ENCODE results near the gene CALML5. TPM values are rescaled to one million over a fixed set of nuclear protein-coding genes. Genes with fewer than 3 reads are reported as not detected.

Gene CALML5
- total and polyA plus RNA-seq, 2 of the 4 experiments (the other 2 are of a cell fraction), result not detected

DNA sequence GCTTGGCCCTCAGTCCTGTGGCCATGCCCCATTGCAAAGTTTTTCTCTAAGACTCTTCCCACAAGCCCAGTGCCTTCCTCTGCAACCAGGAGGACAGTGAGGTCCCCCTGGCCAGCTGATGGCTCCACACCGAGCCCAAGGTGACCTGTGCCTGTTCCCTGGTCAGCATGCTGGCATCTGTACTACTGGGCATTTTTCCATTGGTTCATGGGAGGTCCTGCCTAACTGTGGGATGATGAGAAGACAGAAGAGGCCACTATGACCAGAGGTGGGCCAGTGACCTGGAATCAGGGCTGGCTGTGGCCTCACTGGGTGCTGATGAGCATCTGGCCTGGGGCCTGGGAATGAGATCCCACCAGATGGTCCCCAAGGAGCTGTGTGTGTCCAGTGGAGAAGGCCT lies 45.6 kb upstream of the CALML5 start:
- ChIA-PET POLR2A (ENCODE audit: unreplicated experiment) (no interaction called here), CTCF (interaction anchor here (0.7 kb wide), 1 partner anchor 110 kb away, joined by 13 read pairs; no protein-coding TSS in a partner anchor)
- peak overlapping the region; percentile 27 for H2BK5ac ChIP-seq (ENCODE audit: low read depth, low read length, poor library complexity, severe bottlenecking)
- no CpG with 5 or more reads among the region's 1 CpG for whole genome bisulfite sequencing, 2 experiments (ENCODE audit: extremely low coverage in 2 of 2, insufficient read length in 1 of 2)
- H3K23ac ChIP-seq (ENCODE audit: low read depth, low read length), result no peak overlapping the region
- peak overlapping the region; percentile 88; the same call in 1 of the 2 replicates for H2BK120ac ChIP-seq (ENCODE audit: low read depth, low read length)
- TF ChIP-seq MAFK (IDR thresholded peaks at IDR 0.05; ENCODE audit: low read depth, low read length) (no peak), POLR2A (IDR thresholded peaks at IDR 0.05; ENCODE audit: low read depth, low read length) (no peak), RFX5 (IDR thresholded peaks at IDR 0.05; ENCODE audit: low read depth, low read length) (no peak), MAZ (IDR thresholded peaks at IDR 0.05; ENCODE audit: borderline replicate concordance, low read depth, low read length) (no peak), SMC3 (IDR thresholded peaks at IDR 0.05; ENCODE audit: low read depth, low read length) (no peak), CEBPB (IDR thresholded peaks at IDR 0.05; ENCODE audit: low read depth, low read length) (no peak), CHD1 (IDR thresholded peaks at IDR 0.05; ENCODE audit: low read depth, low read length) (no peak), MXI1 (IDR thresholded peaks at IDR 0.05; ENCODE audit: borderline replicate concordance, low read depth, low read length) (no peak), RCOR1 (IDR thresholded peaks at IDR 0.05; ENCODE audit: insufficient replicate concordance, low read length) (no peak), FOS (IDR thresholded peaks at IDR 0.05; ENCODE audit: low read depth, low read length) (no peak), NFE2L2 (IDR thresholded peaks at IDR 0.05; ENCODE audit: low read depth, low read length) (no peak), BHLHE40 (IDR thresholded peaks at IDR 0.05; ENCODE audit: low read depth, low read length) (no peak), RAD21 (IDR thresholded peaks at IDR 0.05; ENCODE audit: low read length) (no peak)
- TF ChIP-seq, protein P1, sequence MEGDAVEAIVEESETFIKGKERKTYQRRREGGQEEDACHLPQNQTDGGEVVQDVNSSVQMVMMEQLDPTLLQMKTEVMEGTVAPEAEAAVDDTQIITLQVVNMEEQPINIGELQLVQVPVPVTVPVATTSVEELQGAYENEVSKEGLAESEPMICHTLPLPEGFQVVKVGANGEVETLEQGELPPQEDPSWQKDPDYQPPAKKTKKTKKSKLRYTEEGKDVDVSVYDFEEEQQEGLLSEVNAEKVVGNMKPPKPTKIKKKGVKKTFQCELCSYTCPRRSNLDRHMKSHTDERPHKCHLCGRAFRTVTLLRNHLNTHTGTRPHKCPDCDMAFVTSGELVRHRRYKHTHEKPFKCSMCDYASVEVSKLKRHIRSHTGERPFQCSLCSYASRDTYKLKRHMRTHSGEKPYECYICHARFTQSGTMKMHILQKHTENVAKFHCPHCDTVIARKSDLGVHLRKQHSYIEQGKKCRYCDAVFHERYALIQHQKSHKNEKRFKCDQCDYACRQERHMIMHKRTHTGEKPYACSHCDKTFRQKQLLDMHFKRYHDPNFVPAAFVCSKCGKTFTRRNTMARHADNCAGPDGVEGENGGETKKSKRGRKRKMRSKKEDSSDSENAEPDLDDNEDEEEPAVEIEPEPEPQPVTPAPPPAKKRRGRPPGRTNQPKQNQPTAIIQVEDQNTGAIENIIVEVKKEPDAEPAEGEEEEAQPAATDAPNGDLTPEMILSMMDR (conservative IDR thresholded peaks at IDR 0.05; ENCODE audit: low read depth, low read length), result no peak
- TF ChIP-seq, protein P2, sequence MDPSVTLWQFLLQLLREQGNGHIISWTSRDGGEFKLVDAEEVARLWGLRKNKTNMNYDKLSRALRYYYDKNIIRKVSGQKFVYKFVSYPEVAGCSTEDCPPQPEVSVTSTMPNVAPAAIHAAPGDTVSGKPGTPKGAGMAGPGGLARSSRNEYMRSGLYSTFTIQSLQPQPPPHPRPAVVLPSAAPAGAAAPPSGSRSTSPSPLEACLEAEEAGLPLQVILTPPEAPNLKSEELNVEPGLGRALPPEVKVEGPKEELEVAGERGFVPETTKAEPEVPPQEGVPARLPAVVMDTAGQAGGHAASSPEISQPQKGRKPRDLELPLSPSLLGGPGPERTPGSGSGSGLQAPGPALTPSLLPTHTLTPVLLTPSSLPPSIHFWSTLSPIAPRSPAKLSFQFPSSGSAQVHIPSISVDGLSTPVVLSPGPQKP (IDR thresholded peaks at IDR 0.05; ENCODE audit: borderline replicate concordance, low read depth, low read length), result no peak
- TF ChIP-seq, protein P3, sequence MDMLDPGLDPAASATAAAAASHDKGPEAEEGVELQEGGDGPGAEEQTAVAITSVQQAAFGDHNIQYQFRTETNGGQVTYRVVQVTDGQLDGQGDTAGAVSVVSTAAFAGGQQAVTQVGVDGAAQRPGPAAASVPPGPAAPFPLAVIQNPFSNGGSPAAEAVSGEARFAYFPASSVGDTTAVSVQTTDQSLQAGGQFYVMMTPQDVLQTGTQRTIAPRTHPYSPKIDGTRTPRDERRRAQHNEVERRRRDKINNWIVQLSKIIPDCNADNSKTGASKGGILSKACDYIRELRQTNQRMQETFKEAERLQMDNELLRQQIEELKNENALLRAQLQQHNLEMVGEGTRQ (IDR thresholded peaks at IDR 0.05; ENCODE audit: low read depth, low read length), result no peak
- peaks cover 0 to 20% of the 10 kb centered on the region in 2 experiments; a peak in 2 of 4 replicates for H3K79me1 ChIP-seq (ENCODE audit: low read depth in 1 of 2, low read length in 2 of 2)
- peak overlapping the region; percentile 83 for H3K14ac ChIP-seq (replicated peaks; ENCODE audit: low read depth, low read length)
- peak overlapping the region; percentile 14 to 70; a peak in 3 of 4 replicates for H4K8ac ChIP-seq (ENCODE audit: low read depth in 2 of 2, low read length in 2 of 2)
- ATAC-seq (ENCODE audit: low read depth) (no peak), DNase-seq (no peak)
- H3K27me3 ChIP-seq (ENCODE audit: control insufficient read depth, insufficient read depth, low read length), result no peaks in the 10 kb centered on the region
- peak overlapping the region; percentile 47 for H3K18ac ChIP-seq (ENCODE audit: low read depth, low read length)
- peak overlapping the region; percentile 83; the same call in 2 of the 3 replicates for H2BK15ac ChIP-seq (ENCODE audit: low read depth, low read length)
- H2AFZ ChIP-seq (replicated peaks; ENCODE audit: low read length, poor library complexity), result peak overlapping the region; percentile 24
- peak overlapping the region; percentile 79 for H3K27ac ChIP-seq (ENCODE audit: insufficient read depth, low read length)
- no peak overlapping the region for H3K4me3 ChIP-seq (ENCODE audit: insufficient read depth, low read depth, low read length)
- peak overlapping the region; percentile 43; the same call in 1 of the 2 replicates for H4K5ac ChIP-seq (ENCODE audit: low read depth, low read length)
- peak overlapping the region; percentile 75 for H4K91ac ChIP-seq (ENCODE audit: insufficient read depth, low read depth, low read length)
- no TSS peak for BruUV-seq (replicated peaks)
- intact Hi-C loops (cut with micrococcal nuclease), result loop anchor here (5.0 kb wide), 1 partner anchor 77 kb away; no protein-coding TSS in a partner anchor
- dilution Hi-C loops (cut with HindIII; ENCODE audit: low sequenced_read_pairs, unreplicated experiment), result no loop called here
- in situ Hi-C loops (cut with MboI; ENCODE audit: low sequenced_read_pairs), result no loop called here
- peak overlapping the region; percentile 12 for H2AK9ac ChIP-seq (replicated peaks; ENCODE audit: low read depth, low read length, poor library complexity)
- H3K36me3 ChIP-seq (ENCODE audit: control insufficient read depth, insufficient read depth, low read length), result no peaks in the 10 kb centered on the region
- H4K20me1 ChIP-seq (ENCODE audit: insufficient read depth, low read length), result no peaks in the 10 kb centered on the region
- H3K56ac ChIP-seq (ENCODE audit: extremely low read depth, insufficient read depth, low read length), result no peak overlapping the region
- peak overlapping the region; percentile 90 for H2AK5ac ChIP-seq (ENCODE audit: low read depth, low read length)
- H2BK20ac ChIP-seq (ENCODE audit: low read depth, low read length), result peak overlapping the region; percentile 71
- H3K9me3 ChIP-seq (ENCODE audit: control insufficient read depth, insufficient read depth, low read length), result peaks cover 7% of the 10 kb centered on the region; the same call in 1 of the 2 replicates
- H3K9ac ChIP-seq (ENCODE audit: low read depth, low read length), result no peak overlapping the region
- H3K4me1 ChIP-seq (ENCODE audit: control insufficient read depth, insufficient read depth, low read length), result peaks cover 43% of the 10 kb centered on the region
- peak overlapping the region; percentile 77 for H3K4ac ChIP-seq (ENCODE audit: low read depth, low read length)
- no peak overlapping the region for H3K4me2 ChIP-seq (ENCODE audit: low read depth, low read length)
- H3K9me1 ChIP-seq (ENCODE audit: insufficient read depth, low read length), result peaks cover 34% of the 10 kb centered on the region

All from IMR-90 (cell line).